Suprapubic skin (tissue), 4 donors: ENCODE measurements around the gene SERGEF. TPM values are rescaled to one million over a fixed set of nuclear protein-coding genes. Genes with fewer than 3 reads are reported as not detected.
A peak's percentile ranks its signal among the peaks of the same experiment; 100 is the strongest.

Experiments used
- DNase-seq, 2 donors: peaks; one replicate each; pipeline ENCODE4 v3.0.0-alpha.2; 2019; ENCODE audit warnings: low spot score in 2 of 2
- H3K27ac ChIP-seq: fragments of 200-600 bp; sonication (generic); one replicate; pipeline ENCODE4 v1.5.1; 2019
- H3K27me3 ChIP-seq: fragments of 200-600 bp; sonication (generic); one replicate; pipeline ENCODE4 v1.5.1; 2019
- H3K36me3 ChIP-seq: fragments of 200-600 bp; sonication (generic); one replicate; pipeline ENCODE4 v1.5.1; 2019
- H3K4me1 ChIP-seq: fragments of 200-600 bp; sonication (generic); one replicate; pipeline ENCODE4 v1.5.1; 2019
- H3K4me3 ChIP-seq: fragments of 200-600 bp; sonication (generic); one replicate; pipeline ENCODE4 v1.5.1; 2019; ENCODE audit warnings: mild to moderate bottlenecking
- H3K9me3 ChIP-seq: fragments of 200-600 bp; sonication (generic); one replicate; pipeline ENCODE4 v1.5.1; 2019
- EP300 ChIP-seq: sonication (generic); formaldehyde crosslinking; IDR thresholded peaks from one replicate; pipeline ENCODE4 v1.6.1; 2017; ENCODE audit warnings: antibody characterized with exemption
- POLR2A ChIP-seq, 2 donors: fragments of 450-650 bp; IDR thresholded peaks; one replicate each; pipeline ENCODE4 v1.6.1; 2017; ENCODE audit warnings: antibody characterized with exemption in 2 of 2, mild to moderate bottlenecking in 2 of 2, moderate library complexity in 2 of 2
- POLR2AphosphoS5 ChIP-seq, 3 donors: sonication (generic); formaldehyde crosslinking; IDR thresholded peaks; one replicate each; pipeline ENCODE4 v1.6.1; 2017; ENCODE audit warnings: antibody characterized with exemption in 3 of 3
- WGBS: methylation state at CpG from one replicate; pipeline ENCODE4 v1.1.5; 2018; 5-methylcytosine and 5-hydroxymethylcytosine counted together
- total RNA-seq, 4 donors: library from RNA; depleted of rRNA; stranded (reverse); fragments of >200 nt; gene quantifications; one replicate each; pipeline ENCODE4 v1.1.0, GENCODE V29; 2016
- TF ChIP-seq, protein P1 (sequence below), 2 donors: fragments of 200-600 bp in 1 of 2; fragments of 450-650 bp in 1 of 2; sonication (generic) in 1 of 2; IDR thresholded peaks; one replicate each; pipeline ENCODE4 v1.5.1; 2016 to 2019; ENCODE audit warnings: antibody characterized with exemption in 2 of 2, mild to moderate bottlenecking in 1 of 2, moderate library complexity in 1 of 2

SERGEF gene
- total RNA-seq, result 10 to 100 TPM; 24.1 to 37.4 (median 29.9) TPM

DNA sequence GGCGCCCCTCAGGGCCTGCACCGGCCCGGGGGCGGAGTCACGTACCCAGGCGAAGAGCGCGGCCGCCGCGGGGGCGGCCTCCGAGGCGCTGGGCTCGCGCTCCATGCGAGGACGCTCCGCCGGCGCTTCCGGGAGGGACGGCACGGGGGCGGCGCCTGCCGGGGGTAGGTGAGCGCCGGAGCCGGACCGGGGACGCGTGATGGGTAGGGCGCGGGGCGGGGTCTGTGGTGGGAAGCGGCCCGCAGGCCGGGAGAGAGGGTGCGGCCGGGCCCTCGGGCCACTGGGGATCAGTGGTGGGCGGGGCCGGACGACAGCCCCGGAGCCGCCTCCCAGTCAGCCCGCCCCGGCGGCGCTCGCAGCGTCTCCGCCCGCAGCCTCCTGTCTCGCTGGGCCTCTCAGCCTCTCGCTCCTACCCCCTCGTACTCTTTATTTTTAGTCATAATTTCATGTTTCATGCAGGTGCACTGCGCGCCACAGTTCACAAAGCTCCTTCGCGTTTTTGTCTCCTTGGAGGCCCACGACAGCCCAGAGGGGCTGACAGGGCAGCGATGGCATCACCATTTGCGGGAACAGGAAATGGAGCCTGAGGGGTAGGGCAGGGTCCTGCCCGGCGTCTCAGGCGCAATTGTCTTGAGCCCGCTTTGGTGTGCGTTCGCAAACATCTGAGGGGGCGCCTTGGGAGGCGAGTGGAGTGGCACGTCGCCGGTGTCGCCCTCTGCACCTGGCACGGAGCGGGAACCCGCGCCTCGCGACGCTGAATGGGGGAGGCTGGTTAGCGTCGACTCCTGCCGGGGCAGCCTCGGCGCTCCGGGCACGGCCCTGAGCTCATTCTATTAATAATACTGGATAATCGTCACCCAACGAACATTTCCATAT is at the start of gene SERGEF:
Gene SERGEF, minus strand, starts transcription at position 142 of the 876 bp plus-strand sequence. Its CDS starts 37 bp downstream, at position 105.
- Histone ChIP-seq H3K4me3 (peak within 1 kb of the TSS; percentile 82), H3K36me3 (no peaks in the 10 kb centered on the region), H3K4me1 (peaks cover 25% of the 10 kb centered on the region), H3K27me3 (no peaks in the 10 kb centered on the region), H3K27ac (peak within 1 kb of the TSS; percentile 88), H3K9me3 (no peaks in the 10 kb centered on the region)
- WGBS, result under 1% methylated on average over 83 of the region's 93 CpGs
- TF ChIP-seq POLR2AphosphoS5 (IDR thresholded peaks at IDR 0.05) (peak in 1 of 3 donors; percentile 28), POLR2A (IDR thresholded peaks at IDR 0.05) (no peak), EP300 (no peak)
- TF ChIP-seq, protein P1, sequence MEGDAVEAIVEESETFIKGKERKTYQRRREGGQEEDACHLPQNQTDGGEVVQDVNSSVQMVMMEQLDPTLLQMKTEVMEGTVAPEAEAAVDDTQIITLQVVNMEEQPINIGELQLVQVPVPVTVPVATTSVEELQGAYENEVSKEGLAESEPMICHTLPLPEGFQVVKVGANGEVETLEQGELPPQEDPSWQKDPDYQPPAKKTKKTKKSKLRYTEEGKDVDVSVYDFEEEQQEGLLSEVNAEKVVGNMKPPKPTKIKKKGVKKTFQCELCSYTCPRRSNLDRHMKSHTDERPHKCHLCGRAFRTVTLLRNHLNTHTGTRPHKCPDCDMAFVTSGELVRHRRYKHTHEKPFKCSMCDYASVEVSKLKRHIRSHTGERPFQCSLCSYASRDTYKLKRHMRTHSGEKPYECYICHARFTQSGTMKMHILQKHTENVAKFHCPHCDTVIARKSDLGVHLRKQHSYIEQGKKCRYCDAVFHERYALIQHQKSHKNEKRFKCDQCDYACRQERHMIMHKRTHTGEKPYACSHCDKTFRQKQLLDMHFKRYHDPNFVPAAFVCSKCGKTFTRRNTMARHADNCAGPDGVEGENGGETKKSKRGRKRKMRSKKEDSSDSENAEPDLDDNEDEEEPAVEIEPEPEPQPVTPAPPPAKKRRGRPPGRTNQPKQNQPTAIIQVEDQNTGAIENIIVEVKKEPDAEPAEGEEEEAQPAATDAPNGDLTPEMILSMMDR (IDR thresholded peaks at IDR 0.05), result no peak
- peak; percentile 93 to 95 for DNase-seq

DNA sequence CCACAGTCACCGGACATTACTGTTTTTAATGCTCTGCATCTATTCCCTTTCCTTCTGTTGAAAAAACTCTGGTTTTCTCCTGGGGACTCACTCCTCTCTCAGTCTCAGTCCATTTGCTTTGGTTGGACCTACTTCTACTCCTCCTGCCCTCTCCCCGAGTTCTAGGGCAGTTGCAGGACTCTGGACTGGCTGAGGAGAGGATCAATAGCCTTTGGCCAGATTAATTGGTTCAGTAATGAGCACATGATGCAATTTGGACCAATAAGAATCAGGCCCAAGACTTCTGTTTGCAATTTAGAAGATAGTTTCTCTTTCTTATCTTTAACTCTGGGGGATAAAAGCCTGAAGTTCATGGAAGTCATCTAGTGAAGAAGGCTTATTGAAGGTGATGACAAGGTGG is 48.5 kb upstream of the SERGEF start:
- Histone ChIP-seq H3K9me3 (no peaks in the 10 kb centered on the region), H3K27me3 (no peaks in the 10 kb centered on the region), H3K27ac (no peak overlapping the region), H3K4me3 (no peak overlapping the region), H3K36me3 (no peaks in the 10 kb centered on the region), H3K4me1 (no peaks in the 10 kb centered on the region)
- TF ChIP-seq EP300, result no peak
- no peak for TF ChIP-seq POLR2A (IDR thresholded peaks at IDR 0.05)
- TF ChIP-seq POLR2AphosphoS5 (IDR thresholded peaks at IDR 0.05), result no peak
- TF ChIP-seq, protein P1 (IDR thresholded peaks at IDR 0.05), result no peak
- no peak for DNase-seq
- WGBS, result 91% methylated on average over 2 of the region's 2 CpGs

DNA sequence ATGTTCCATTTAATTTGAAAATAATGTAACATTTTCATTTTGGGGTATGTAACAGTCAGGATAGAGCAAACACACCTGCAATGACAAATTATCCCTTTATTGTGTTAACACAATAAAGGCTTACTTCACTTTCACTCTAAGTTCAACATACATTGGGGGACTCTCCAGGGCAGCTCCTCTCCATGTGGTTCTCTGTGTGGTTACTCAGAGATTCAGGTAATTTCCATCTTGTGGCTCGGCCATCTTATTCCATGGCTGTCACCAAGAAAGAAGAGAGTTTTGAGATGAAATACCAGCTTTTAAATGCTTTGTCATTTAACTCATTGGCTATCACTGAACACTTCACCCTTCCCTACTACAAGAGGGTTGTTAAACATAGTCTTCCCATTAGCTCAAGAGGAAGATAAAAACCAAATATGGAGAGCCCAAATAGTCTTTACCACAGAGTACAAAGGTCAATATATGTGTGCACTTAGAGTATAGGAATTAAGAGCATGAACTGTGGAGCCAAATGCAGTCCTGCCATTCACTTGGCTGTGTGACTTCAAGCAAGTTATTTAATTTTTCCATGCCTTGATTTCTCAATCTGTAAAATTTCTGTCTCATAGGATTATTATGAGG is 43.8 kb upstream of the SERGEF start:
- WGBS, result 91% methylated on average over 1 of the region's 1 CpG
- Histone ChIP-seq H3K36me3 (no peaks in the 10 kb centered on the region), H3K9me3 (no peaks in the 10 kb centered on the region), H3K4me3 (no peak overlapping the region), H3K4me1 (no peaks in the 10 kb centered on the region), H3K27ac (no peak overlapping the region), H3K27me3 (no peaks in the 10 kb centered on the region)
- no peak for DNase-seq
- no peak for TF ChIP-seq POLR2AphosphoS5 (IDR thresholded peaks at IDR 0.05)
- TF ChIP-seq EP300, result no peak
- TF ChIP-seq, protein P1 (IDR thresholded peaks at IDR 0.05), result no peak
- no peak for TF ChIP-seq POLR2A (IDR thresholded peaks at IDR 0.05)

DNA sequence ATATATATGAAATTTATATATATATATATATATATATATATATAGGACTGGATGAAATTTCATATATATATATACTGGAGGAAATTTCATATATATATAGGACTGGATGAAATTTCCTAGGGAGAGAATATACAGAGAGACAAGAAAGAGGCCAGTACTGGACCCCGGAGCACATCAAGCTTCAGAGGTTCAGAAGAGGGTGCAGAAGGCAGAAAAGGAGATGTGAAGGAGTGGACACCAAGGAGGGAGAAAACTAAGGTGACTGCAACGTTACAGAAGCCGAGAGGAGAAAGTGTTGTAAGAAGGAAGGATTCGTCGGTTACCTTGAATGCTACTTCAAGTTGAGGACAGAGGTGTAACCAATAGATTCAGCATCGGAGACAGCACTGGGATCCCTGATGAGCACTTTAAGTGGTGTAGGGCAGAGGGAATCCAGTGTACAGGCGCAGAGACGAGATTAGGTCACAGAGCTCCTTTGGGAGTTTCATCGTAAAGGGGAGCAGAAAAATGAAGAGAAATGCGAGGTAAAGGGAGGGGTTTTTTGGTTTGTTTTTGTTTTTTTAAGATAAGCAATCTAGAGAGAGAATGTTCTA is 41.8 kb upstream of the SERGEF start:
- Histone ChIP-seq H3K4me3 (no peak overlapping the region), H3K27ac (no peak overlapping the region), H3K36me3 (no peaks in the 10 kb centered on the region), H3K4me1 (no peaks in the 10 kb centered on the region), H3K9me3 (no peaks in the 10 kb centered on the region), H3K27me3 (no peaks in the 10 kb centered on the region)
- no peak for DNase-seq
- 89% methylated on average over 10 of the region's 10 CpGs for WGBS
- TF ChIP-seq POLR2A (IDR thresholded peaks at IDR 0.05), result no peak
- TF ChIP-seq POLR2AphosphoS5 (IDR thresholded peaks at IDR 0.05), result no peak
- TF ChIP-seq, protein P1 (IDR thresholded peaks at IDR 0.05), result no peak
- TF ChIP-seq EP300, result no peak

DNA sequence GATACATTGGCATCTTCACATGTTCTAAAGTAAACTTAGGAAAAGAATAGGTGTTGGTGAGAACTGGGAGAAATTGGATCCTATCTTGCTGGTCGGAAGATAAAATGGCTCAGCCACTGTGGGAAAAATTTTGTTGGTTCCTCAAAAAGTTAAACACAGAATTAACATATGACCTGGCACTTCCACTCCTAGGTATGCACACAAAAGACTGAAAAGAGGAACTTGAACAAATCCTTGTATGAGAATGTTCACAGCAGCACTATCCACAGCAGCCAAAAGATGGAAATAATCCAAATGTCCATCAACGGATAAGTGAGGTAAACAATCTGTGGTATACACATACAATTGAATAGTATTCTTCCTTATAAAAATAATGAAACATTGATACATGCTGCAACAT is 38.0 kb upstream of the SERGEF start:
- H3K36me3 ChIP-seq, result no peaks in the 10 kb centered on the region
- H3K27ac ChIP-seq, result no peak overlapping the region
- no peaks in the 10 kb centered on the region for H3K9me3 ChIP-seq
- TF ChIP-seq POLR2A (IDR thresholded peaks at IDR 0.05) (no peak), POLR2AphosphoS5 (IDR thresholded peaks at IDR 0.05) (no peak), EP300 (no peak)
- TF ChIP-seq, protein P1 (IDR thresholded peaks at IDR 0.05), result no peak
- peaks cover 11% of the 10 kb centered on the region for H3K4me1 ChIP-seq
- H3K4me3 ChIP-seq, result no peak overlapping the region
- H3K27me3 ChIP-seq, result peaks cover 11% of the 10 kb centered on the region
- 71% methylated on average over 2 of the region's 2 CpGs for WGBS
- DNase-seq, result no peak
